GM12873 (cell line): ENCODE data around the gene CCBE1.

Experiments
- CTCF ChIP-seq: IDR thresholded peaks from 2 replicates; pipeline ENCODE4 v1.5.1; 2012; ENCODE audit warnings: low read depth, mild to moderate bottlenecking, moderate library complexity, low read length, control low read depth; ENCODE audit not compliant: insufficient read depth; ENCODE audit errors: missing control alignments

The CCBE1 gene

GRCh38 chr18:59428018-59428417 is 269.2 kb downstream of the CCBE1 start:
- no peak for TF ChIP-seq CTCF

DNA sequence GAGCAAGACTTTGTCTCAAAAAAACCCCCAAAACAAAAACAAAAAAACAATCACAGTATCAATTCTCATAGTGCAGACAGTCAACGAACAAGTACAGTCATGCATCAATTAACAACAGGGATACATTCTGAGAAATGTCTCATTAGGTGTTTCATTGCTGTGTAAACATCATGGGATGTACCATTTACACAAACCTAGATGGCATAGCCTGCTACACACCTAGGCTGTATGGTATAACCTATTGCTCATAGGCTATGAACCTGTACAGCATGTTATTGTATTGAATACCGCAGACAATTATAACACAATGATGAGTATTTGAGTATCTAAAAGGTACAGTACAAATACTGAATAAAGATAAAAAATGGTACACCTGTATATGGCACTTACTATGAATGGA is 270.4 kb downstream of the CCBE1 start:
- TF ChIP-seq CTCF: no peak

- TF ChIP-seq CTCF: no peak
Observed at GRCh38 chr18:59423259-59423658, 274.0 kb downstream of the CCBE1 start.

- no peak for TF ChIP-seq CTCF
Observed at GRCh38 chr18:59420244-59420643, 277.0 kb downstream of the CCBE1 start.

GRCh38 chr18:59419386-59419785 is 277.8 kb downstream of the CCBE1 start:
- TF ChIP-seq CTCF: no peak

- no peak for TF ChIP-seq CTCF
Observed at GRCh38 chr18:59416818-59417217, 280.4 kb downstream of the CCBE1 start.

- TF ChIP-seq CTCF: no peak
Observed at GRCh38 chr18:59414111-59414653, 283.0 kb downstream of the CCBE1 start.

GRCh38 chr18:59402432-59403090 is 294.7 kb downstream of the CCBE1 start:
- TF ChIP-seq CTCF: peak; percentile 96
